Measurements from ENCODE around the gene GCGR.

Gene GCGR

DNA sequence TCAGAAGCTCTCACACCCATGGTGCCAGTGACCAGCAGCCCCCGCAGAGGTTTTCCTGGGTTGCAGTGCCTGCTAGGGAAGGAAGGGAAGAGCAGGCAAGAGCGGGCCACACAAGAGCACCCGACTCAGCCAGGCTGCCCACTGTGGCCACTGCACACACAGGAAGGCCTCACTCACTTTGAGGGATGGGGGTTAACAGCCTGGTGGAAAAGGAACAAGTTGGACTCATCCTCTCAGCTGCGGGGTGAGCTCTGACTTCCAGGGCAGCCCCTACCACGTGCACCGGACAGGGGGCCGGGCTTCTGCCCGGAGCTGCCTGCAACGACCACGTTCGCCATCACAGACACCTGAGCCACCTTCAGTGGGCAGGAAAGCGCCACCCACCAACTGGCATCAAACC, 48.3 kb downstream of the GCGR start:
- no peak for DNase-seq

GRCh38 chr17:81854974-81855774, 51.2 kb downstream of the GCGR start:
- no peak for DNase-seq

GRCh38 chr17:81858170-81858966, 54.4 kb downstream of the GCGR start:
- DNase-seq, result no peak

- no peak for DNase-seq
Measured at GRCh38 chr17:81858967-81859905, 55.3 kb downstream of the GCGR start.

DNA sequence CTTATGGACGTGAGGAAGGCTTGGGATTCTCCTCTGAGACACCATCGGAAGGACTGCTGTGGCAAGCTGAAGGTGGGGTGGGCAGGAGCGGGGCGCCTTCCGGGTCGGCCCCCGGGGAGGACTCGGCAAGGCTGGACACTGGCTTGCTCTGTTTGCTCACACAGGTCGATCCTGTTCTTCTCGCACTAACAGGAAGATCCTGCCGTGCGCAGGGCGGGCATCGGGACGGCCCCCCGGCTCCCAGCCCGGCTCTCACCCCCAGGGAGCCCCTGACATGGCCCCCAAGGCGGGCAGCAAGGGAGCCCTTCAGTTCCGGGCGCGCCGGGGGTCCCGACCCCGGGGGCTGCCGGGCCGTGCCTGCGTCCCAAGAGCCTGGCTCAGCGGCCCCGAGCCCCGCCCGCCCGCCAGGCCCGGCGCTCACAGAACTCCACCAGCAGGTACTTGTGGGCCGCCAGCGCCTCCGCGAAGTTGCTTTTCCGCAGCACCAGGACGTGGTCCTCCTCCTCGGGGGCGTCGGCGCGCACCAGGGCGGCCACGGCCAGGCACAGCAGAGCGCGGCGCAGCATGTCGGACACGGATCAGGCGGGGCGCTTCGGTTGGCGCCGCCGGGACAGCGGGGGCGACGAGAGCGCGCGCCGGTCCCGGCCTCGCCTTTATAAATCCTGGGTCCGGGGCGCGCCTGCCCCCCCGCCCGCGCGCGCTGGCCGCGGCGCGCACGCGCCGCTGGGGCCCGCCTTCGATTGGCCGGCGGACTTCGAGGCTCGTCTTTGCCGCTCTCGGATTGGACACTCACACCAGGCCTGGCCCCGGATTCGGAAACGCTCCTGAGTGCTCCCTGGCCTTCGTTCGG, 56.2 kb downstream of the GCGR start, which contains the start of gene P4HB:
Gene P4HB (minus strand): TSS at position 630 of the 850 bp plus-strand sequence. CDS start 64 bp downstream, at position 566.
- DNase-seq, result no peak

- peak; percentile 100 for DNase-seq
Measured at GRCh38 chr17:81860756-81861568, 57.0 kb downstream of the GCGR start.

- DNase-seq, result no peak
Measured at GRCh38 chr17:81863123-81863675, 59.2 kb downstream of the GCGR start.
